ENCODE measurements around the gene ZNF662.

- TF ChIP-seq CTCF (IDR thresholded peaks at IDR 0.05): no peak
- TF ChIP-seq POLR2A (IDR thresholded peaks at IDR 0.05): no peak
- no peak for TF ChIP-seq POLR2AphosphoS5 (IDR thresholded peaks at IDR 0.05)
- no peak for TF ChIP-seq EP300 (IDR thresholded peaks at IDR 0.05; ENCODE audit: low read depth)
Measured at GRCh38 chr3:42946050-42946449, 40.1 kb downstream of the ZNF662 start.

Data from transverse colon (tissue), 4 donors.